Loucy (cell line): Measurements from ENCODE around the gene GSG1L.

Experiments used
- CTCF ChIP-seq: fragments of 200-600 bp; sonication (generic); conservative IDR thresholded peaks from 2 replicates; pipeline ENCODE4 v1.5.1; 2014; ENCODE audit warnings: mild to moderate bottlenecking, antibody characterized with exemption, low read length
- EZH2phosphoT487 ChIP-seq: fragments of 200-600 bp; IDR thresholded peaks from 2 replicates; pipeline ENCODE4 v1.6.1; 2018; ENCODE audit warnings: antibody characterized with exemption, mild to moderate bottlenecking, moderate library complexity, borderline replicate concordance

GRCh38 chr16:28108590-28109247, 45.2 kb upstream of the GSG1L start:
- no peak for TF ChIP-seq CTCF
- TF ChIP-seq EZH2phosphoT487 = no peak
